GM12878 (cell line): Measurements from ENCODE around the gene KCNK17. TPM values are rescaled to one million over a fixed set of nuclear protein-coding genes. Genes with fewer than 3 reads are reported as not detected.

Experiments
- ATAC-seq: fragments of 200-7000 bp; cut with Tn5 transposase; 3 replicates; pipeline ENCODE4 v1.9.1; 2020; ENCODE audit warnings: mild to moderate bottlenecking, moderate library complexity
- BruUV-seq: library from RNA; stranded (reverse); fragments of 400-500 nt; replicated peaks from 2 replicates; lab custom pipeline; 2021; lab: Mats Ljungman, UMichigan
- CTCF ChIA-PET: fragments of 300-600 bp; sonication (Branson Sonifier 250); formaldehyde crosslinking; extraction: SDS; loops from one replicate; lab custom pipeline; 2021; ENCODE audit warnings: inconsistent platforms; lab: Yijun Ruan, JAX
- POLR2A ChIA-PET: fragments of 350-600 bp; formaldehyde crosslinking; extraction: SDS; loops from one replicate; lab custom pipeline; 2021; ENCODE audit warnings: inconsistent platforms; lab: Charles Lee
- RAD21 ChIA-PET: fragments of 300-600 bp; sonication (Branson Sonifier 250); formaldehyde crosslinking; loops from one replicate; lab custom pipeline; 2023; ENCODE audit warnings: antibody characterized with exemption; ENCODE audit not compliant: unreplicated experiment; lab: Charles Lee
- SMC1A ChIA-PET: fragments of 300-600 bp; sonication (Branson Sonifier 250); formaldehyde crosslinking; loops from one replicate; lab custom pipeline; 2023; ENCODE audit not compliant: unreplicated experiment, uncharacterized antibody; lab: Charles Lee
- DNase-seq: peaks from one replicate; pipeline ENCODE4 v3.0.0-alpha.2; 2011; ENCODE audit warnings: low read depth, low spot score
- FAIRE-seq: peaks from 3 replicates; lab custom pipeline; 2011; peaks lifted over from hg19 to GRCh38; lab: Jason Lieb, UNC
- H2AFZ ChIP-seq: 2 replicates; pipeline ENCODE4 v1.6.0; 2011; ENCODE audit warnings: low read depth, low read length, control low read depth; ENCODE audit not compliant: control insufficient read depth
- H3K27ac ChIP-seq: 2 replicates; pipeline ENCODE4 v1.5.1; 2011; ENCODE audit warnings: control low read depth; ENCODE audit not compliant: control insufficient read depth, insufficient read depth
- H3K27me3 ChIP-seq, 2 experiments: replicated peaks in 1 of 2; 2 replicates each; pipeline versions ENCODE4 v1.6.0 to v1.6.1; 2011; ENCODE audit warnings: low read length in 1 of 2; ENCODE audit not compliant: control insufficient read depth in 2 of 2, insufficient read depth in 2 of 2
- H3K36me3 ChIP-seq, 2 experiments: 2 replicates each; pipeline ENCODE4 v1.5.1; 2011; ENCODE audit warnings: low read length in 1 of 2; ENCODE audit not compliant: control insufficient read depth in 2 of 2, insufficient read depth in 2 of 2
- H3K4me1 ChIP-seq: 2 replicates; pipeline ENCODE4 v1.6.1; 2011; ENCODE audit warnings: mild to moderate bottlenecking, low read length, moderate library complexity, mixed read lengths; ENCODE audit not compliant: control insufficient read depth, insufficient read depth
- H3K4me2 ChIP-seq: 2 replicates; pipeline ENCODE4 v1.6.0; 2011; ENCODE audit warnings: control low read depth; ENCODE audit not compliant: control insufficient read depth, insufficient read depth
- H3K4me3 ChIP-seq: fragments of 200-600 bp; sonication (generic); 2 replicates; pipeline ENCODE4 v1.5.1; 2016
- H3K79me2 ChIP-seq: 2 replicates; pipeline ENCODE4 v1.6.0; 2011; ENCODE audit warnings: low read length; ENCODE audit not compliant: control insufficient read depth, insufficient read depth
- H3K9ac ChIP-seq: 2 replicates; pipeline ENCODE4 v1.8.0; 2011; ENCODE audit warnings: low read length, control low read depth, mixed read lengths; ENCODE audit not compliant: control insufficient read depth, insufficient read depth
- H3K9me3 ChIP-seq: replicated peaks from 3 replicates; pipeline ENCODE4 v1.5.1; 2011; ENCODE audit warnings: mild to moderate bottlenecking, low read length; ENCODE audit not compliant: control insufficient read depth, insufficient read depth
- H4K20me1 ChIP-seq: 2 replicates; pipeline ENCODE4 v1.6.0; 2011; ENCODE audit not compliant: control insufficient read depth, insufficient read depth
- BCL3 ChIP-seq: IDR thresholded peaks from 2 replicates; pipeline ENCODE4 v1.6.1; 2011; ENCODE audit warnings: borderline replicate concordance, low read depth, mild to moderate bottlenecking, moderate library complexity, low read length; ENCODE audit not compliant: insufficient read depth, poor library complexity, severe bottlenecking
- IRF4 ChIP-seq: IDR thresholded peaks from 2 replicates; pipeline ENCODE4 v1.6.1; 2011; ENCODE audit warnings: low read depth, low read length
- SIN3A ChIP-seq: IDR thresholded peaks from 2 replicates; pipeline ENCODE4 v1.6.1; 2012; ENCODE audit warnings: low read depth, low read length, improper control_type of control experiment
- SPI1 ChIP-seq: IDR thresholded peaks from 2 replicates; pipeline ENCODE4 v1.6.1; 2011; ENCODE audit warnings: low read depth, mild to moderate bottlenecking, low read length, moderate library complexity, borderline replicate concordance; ENCODE audit not compliant: insufficient read depth
- WGBS: methylation state at CpG from one replicate; pipeline ENCODE4 v1.1.6; 2016; ENCODE audit warnings: low lambda C conversion rate; ENCODE audit not compliant: insufficient replicate concordance, insufficient coverage; ENCODE audit errors: missing lambda C conversion rate; 5-methylcytosine and 5-hydroxymethylcytosine counted together
- in situ Hi-C: fragments of 300-500 bp; cut with MboI; formaldehyde crosslinking; loops from 9 replicates; pipeline ENCODE4 v1.14.3; 2018; ENCODE audit warnings: mixed read lengths
- intact Hi-C: fragments of 100-400 bp; cut with micrococcal nuclease; formaldehyde crosslinking; loops from one replicate; pipeline ENCODE4 v1.14.2; 2022; ENCODE audit not compliant: unreplicated experiment
- polyA plus RNA-seq, 11 experiments: library from polyadenylated mRNA; depleted of rRNA in 4 of 11; unstranded in 6 of 11; stranded (reverse) in 5 of 11; fragments of >200 nt; fragmentation: Nextera tagmentation in 4 of 11; fragmentation: Illumina TruSeq in 1 of 11; extraction: Ambion mirVana in 4 of 11; extraction: Trizol in 1 of 11; gene quantifications; 1 replicate in 1 of 11; 2 replicates in 10 of 11; pipeline versions ENCODE4 v1.2.1 to v1.2.3, GENCODE V29; 2011 to 2016; ENCODE audit warnings: inconsistent platforms in 2 of 11, missing spikeins in 2 of 11, low read depth in 1 of 11
- total RNA-seq, 4 experiments: library from RNA; depleted of rRNA in 3 of 4; stranded (reverse); fragments of >200 nt in 3 of 4; fragmentation: Illumina TruSeq in 1 of 4; extraction: Trizol in 1 of 4; gene quantifications; 2 replicates each; pipeline versions ENCODE4 v1.2.1 to v1.2.3, GENCODE V29; 2013 to 2021

KCNK17 gene
- total and polyA plus RNA-seq, 10 of the 15 experiments (the other 5 are each of a cell fraction or from before 2014, with no cell fraction given): not detected

GRCh38 chr6:39330476-39330875, 16.3 kb upstream of the KCNK17 start:
- SMC1A ChIA-PET: no interaction called here
- intact Hi-C loops: no loop called here
- CTCF ChIA-PET: no interaction called here
- Histone ChIP-seq H3K4me1 (peaks cover 7% of the 10 kb centered on the region), H3K79me2 (no peaks in the 10 kb centered on the region), H3K4me3 (no peak overlapping the region), H3K4me2 (no peak overlapping the region), H3K9me3 (no peaks in the 10 kb centered on the region), H3K9ac (no peak overlapping the region), H3K27me3 (no peaks in the 10 kb centered on the region), H3K36me3 (no peaks in the 10 kb centered on the region), H4K20me1 (no peaks in the 10 kb centered on the region), H2AFZ (no peak overlapping the region), H3K27ac (no peak overlapping the region)
- TF ChIP-seq SIN3A: no peak
- WGBS: 62% methylated on average over 3 of the region's 3 CpGs
- in situ Hi-C loops: no loop called here
- FAIRE-seq: no peak
- peak; percentile 14; the same call in 1 of the 3 replicates for ATAC-seq
- no TSS peak for BruUV-seq
- DNase-seq: no peak
- RAD21 ChIA-PET: no interaction called here
- POLR2A ChIA-PET: no interaction called here

GRCh38 chr6:39330057-39330456, 15.8 kb upstream of the KCNK17 start:
- BruUV-seq: no TSS peak
- WGBS: 55% methylated on average over 3 of the region's 3 CpGs
- H3K9me3 ChIP-seq: no peaks in the 10 kb centered on the region
- H3K36me3 ChIP-seq: no peaks in the 10 kb centered on the region
- POLR2A ChIA-PET: no interaction called here
- H3K4me3 ChIP-seq: no peak overlapping the region
- H3K27me3 ChIP-seq: no peaks in the 10 kb centered on the region
- FAIRE-seq: no peak
- no peak overlapping the region for H3K9ac ChIP-seq
- no peak overlapping the region for H3K27ac ChIP-seq
- H3K79me2 ChIP-seq: no peaks in the 10 kb centered on the region
- H3K4me1 ChIP-seq: peaks cover 7% of the 10 kb centered on the region
- no peaks in the 10 kb centered on the region for H4K20me1 ChIP-seq
- no peak for TF ChIP-seq BCL3
- peak; percentile 95 for TF ChIP-seq SPI1
- TF ChIP-seq IRF4: peak; percentile 62; the same call in 1 of the 2 replicates
- H3K4me2 ChIP-seq: no peak overlapping the region
- SMC1A ChIA-PET: no interaction called here
- no peak overlapping the region for H2AFZ ChIP-seq
- peak; percentile 27 for DNase-seq
- intact Hi-C loops: no loop called here
- RAD21 ChIA-PET: no interaction called here
- CTCF ChIA-PET: no interaction called here
- in situ Hi-C loops: no loop called here
- ATAC-seq: peak; percentile 97
